ENCODE results near the gene SORT1.

The SORT1 gene

GRCh38 chr1:109272021-109272799 is 125.5 kb downstream of the SORT1 start:
- DNase-seq = no peak

GRCh38 chr1:109271458-109271857 is 126.3 kb downstream of the SORT1 start:
- DNase-seq = no peak

- no peak for DNase-seq
Measured at GRCh38 chr1:109270623-109271317, 126.9 kb downstream of the SORT1 start.

- DNase-seq = no peak
Measured at GRCh38 chr1:109269981-109270622, 127.6 kb downstream of the SORT1 start.

GRCh38 chr1:109269212-109269980 is 128.3 kb downstream of the SORT1 start:
- no peak for DNase-seq

GRCh38 chr1:109268431-109269211 is 129.1 kb downstream of the SORT1 start:
- no peak for DNase-seq

- DNase-seq = no peak
Measured at GRCh38 chr1:109267743-109268300, 129.9 kb downstream of the SORT1 start.

GRCh38 chr1:109266965-109267364 is 130.8 kb downstream of the SORT1 start:
- no peak for DNase-seq

- DNase-seq = no peak
Measured at GRCh38 chr1:109265741-109266330, 131.9 kb downstream of the SORT1 start.

GRCh38 chr1:109265016-109265415 is 132.7 kb downstream of the SORT1 start:
- DNase-seq = no peak

GRCh38 chr1:109264379-109264755 is 133.4 kb downstream of the SORT1 start:
- no peak for DNase-seq

- DNase-seq = no peak
Measured at GRCh38 chr1:109263597-109264378, 133.9 kb downstream of the SORT1 start.

GRCh38 chr1:109263234-109263596 is 134.5 kb downstream of the SORT1 start:
- DNase-seq = no peak

- DNase-seq = no peak
Measured at GRCh38 chr1:109262231-109263055, 135.3 kb downstream of the SORT1 start.

GRCh38 chr1:109261578-109261977 is 136.1 kb downstream of the SORT1 start:
- no peak for DNase-seq

- no peak for DNase-seq
Measured at GRCh38 chr1:109261006-109261405, 136.7 kb downstream of the SORT1 start.

GRCh38 chr1:109259674-109260557 is 137.8 kb downstream of the SORT1 start:
- DNase-seq = no peak

Data from NCI-H2081 (cell line).